ENCODE measurements around the gene CLIC6.
A peak's percentile ranks its signal among the peaks of the same experiment; 100 is the strongest.

The CLIC6 gene

GRCh38 chr21:34668803-34669148 is at the start of gene CLIC6:
CLIC6 (plus strand) TSS chr21:34668994; CDS start chr21:34669389, 395 bp downstream.
- DNase-seq, result no peak

- no peak for DNase-seq
Observed at GRCh38 chr21:34619841-34620665, 48.7 kb upstream of the CLIC6 start.

GRCh38 chr21:34621434-34622350 is 47.1 kb upstream of the CLIC6 start:
- DNase-seq, result no peak

- peak; percentile 51 for DNase-seq
Observed at GRCh38 chr21:34623516-34623915, 45.3 kb upstream of the CLIC6 start.

GRCh38 chr21:34625030-34625593 is 43.7 kb upstream of the CLIC6 start:
- no peak for DNase-seq

- no peak for DNase-seq
Observed at GRCh38 chr21:34626131-34626530, 42.7 kb upstream of the CLIC6 start.

- peak; percentile 59 for DNase-seq
Observed at GRCh38 chr21:34630536-34631143, 38.2 kb upstream of the CLIC6 start.

GRCh38 chr21:34632498-34632897 is 36.3 kb upstream of the CLIC6 start:
- no peak for DNase-seq

GRCh38 chr21:34635307-34635706 is 33.5 kb upstream of the CLIC6 start:
- DNase-seq, result no peak

- no peak for DNase-seq
Observed at GRCh38 chr21:34636961-34637360, 31.8 kb upstream of the CLIC6 start.

GRCh38 chr21:34639250-34639649 is 29.5 kb upstream of the CLIC6 start:
- DNase-seq, result no peak

GRCh38 chr21:34639882-34640788 is 28.7 kb upstream of the CLIC6 start:
- peak; percentile 67 for DNase-seq

GRCh38 chr21:34640858-34641257 is 27.9 kb upstream of the CLIC6 start:
- DNase-seq, result no peak

- no peak for DNase-seq
Observed at GRCh38 chr21:34642211-34643075, 26.4 kb upstream of the CLIC6 start.

- no peak for DNase-seq
Observed at GRCh38 chr21:34644825-34645224, 24.0 kb upstream of the CLIC6 start.

GRCh38 chr21:34647555-34647954 is 21.2 kb upstream of the CLIC6 start:
- no peak for DNase-seq

GRCh38 chr21:34648739-34649297 is 20.0 kb upstream of the CLIC6 start:
- DNase-seq, result no peak

GRCh38 chr21:34649400-34649799 is 19.4 kb upstream of the CLIC6 start:
- DNase-seq, result no peak

GRCh38 chr21:34650861-34651431 is 17.8 kb upstream of the CLIC6 start:
- no peak for DNase-seq

- DNase-seq, result no peak
Observed at GRCh38 chr21:34651642-34652041, 17.2 kb upstream of the CLIC6 start.

Data from inflammatory macrophage treated with lipopolysaccharide for 4 hours (primary cell).